CD4-positive, alpha-beta T cell (primary cell): Measurements from ENCODE around the gene DPP8. TPM values are rescaled to one million over a fixed set of nuclear protein-coding genes. Genes with fewer than 3 reads are reported as not detected.

Experiments
- ATAC-seq: fragments of 200-7000 bp; cut with Tn5 transposase; one replicate; pipeline ENCODE4 v1.10.0; 2022; ENCODE audit warnings: mild to moderate bottlenecking; ENCODE audit not compliant: poor library complexity
- CTCF ChIA-PET: fragments of 350-600 bp; sonication (Branson Sonifier 250); formaldehyde crosslinking; loops from one replicate; lab custom pipeline; 2021; ENCODE audit warnings: antibody characterized with exemption, inconsistent platforms; lab: Charles Lee
- POLR2A ChIA-PET: fragments of 350-600 bp; sonication (Branson Sonifier 250); formaldehyde crosslinking; loops from one replicate; lab custom pipeline; 2021; ENCODE audit warnings: antibody characterized with exemption, inconsistent platforms; lab: Charles Lee
- DNase-seq, 14 experiments: peaks; one replicate each; pipeline ENCODE4 v3.0.0-alpha.2; 2013 to 2020; ENCODE audit warnings: mixed read lengths in 2 of 14
- H3K27ac ChIP-seq, 2 donors: one replicate each; pipeline versions ENCODE4 v1.5.1 to v1.7.0; 2013; ENCODE audit warnings: low read length in 2 of 2, low read depth in 1 of 2, mild to moderate bottlenecking in 1 of 2
- H3K27me3 ChIP-seq, 2 experiments: 1 replicate in 1 of 2; 2 replicates in 1 of 2; pipeline versions ENCODE4 v1.6.1 to v1.7.0; 2013; ENCODE audit warnings: low read length in 2 of 2, control low read depth in 1 of 2, mild to moderate bottlenecking in 1 of 2, moderate library complexity in 1 of 2; ENCODE audit not compliant: insufficient read depth in 2 of 2, control insufficient read depth in 1 of 2
- H3K36me3 ChIP-seq: one replicate; pipeline ENCODE4 v1.6.1; 2013; ENCODE audit warnings: low read length, control low read depth; ENCODE audit not compliant: insufficient read depth
- H3K4me1 ChIP-seq: one replicate; pipeline ENCODE4 v1.6.1; 2013; ENCODE audit warnings: low read length, control low read depth; ENCODE audit not compliant: insufficient read depth
- H3K4me3 ChIP-seq: one replicate; pipeline ENCODE4 v1.5.1; 2013; ENCODE audit warnings: mild to moderate bottlenecking, low read length, moderate library complexity
- H3K9me3 ChIP-seq, 2 experiments: 1 replicate in 1 of 2; 2 replicates in 1 of 2; pipeline versions ENCODE4 v1.6.1 to v1.7.0; 2013; ENCODE audit warnings: low read length in 2 of 2, mild to moderate bottlenecking in 2 of 2, control low read depth in 1 of 2, moderate library complexity in 1 of 2; ENCODE audit not compliant: control insufficient read depth in 1 of 2, insufficient read depth in 1 of 2
- H3K27ac Mint-ChIP-seq: one replicate; pipeline ENCODE4 v1.8.0; 2020; ENCODE audit warnings: mixed read lengths
- H3K27me3 Mint-ChIP-seq: one replicate; pipeline ENCODE4 v1.8.0; 2021; ENCODE audit warnings: mixed read lengths
- H3K36me3 Mint-ChIP-seq: one replicate; pipeline ENCODE4 v1.8.0; 2021; ENCODE audit warnings: low read depth, mixed read lengths
- H3K4me1 Mint-ChIP-seq: one replicate; pipeline ENCODE4 v1.8.0; 2021; ENCODE audit warnings: low read depth, mixed read lengths
- H3K4me3 Mint-ChIP-seq: one replicate; pipeline ENCODE4 v1.8.0; 2020; ENCODE audit warnings: mild to moderate bottlenecking, mixed read lengths
- H3K9me3 Mint-ChIP-seq: one replicate; pipeline ENCODE4 v1.8.0; 2020; ENCODE audit warnings: mixed read lengths
- intact Hi-C, 2 experiments: fragments of 100-400 bp; cut with DNase I in 1 of 2; cut with micrococcal nuclease in 1 of 2; formaldehyde crosslinking; loops; one replicate each; pipeline versions ENCODE4 v1.15.1 to v1.9.0; 2023 to 2025; cut with DNase I, micrococcal nuclease
- total RNA-seq, 174 experiments: library from RNA in 2 of 174; stranded (reverse) in 2 of 174; gene quantifications; one replicate each; pipeline ENCODE4 v1.2.3 and lab custom pipeline; 2021 to 2026
- TF ChIP-seq, protein P1 (sequence below): fragments of 200-600 bp; IDR thresholded peaks from one replicate; pipeline ENCODE4 v1.8.0; 2022; ENCODE audit warnings: antibody characterized with exemption, mild to moderate bottlenecking

DPP8 gene
- total RNA-seq, 2 experiments from 2014 or later = 41.2 to 45.4 TPM

DNA sequence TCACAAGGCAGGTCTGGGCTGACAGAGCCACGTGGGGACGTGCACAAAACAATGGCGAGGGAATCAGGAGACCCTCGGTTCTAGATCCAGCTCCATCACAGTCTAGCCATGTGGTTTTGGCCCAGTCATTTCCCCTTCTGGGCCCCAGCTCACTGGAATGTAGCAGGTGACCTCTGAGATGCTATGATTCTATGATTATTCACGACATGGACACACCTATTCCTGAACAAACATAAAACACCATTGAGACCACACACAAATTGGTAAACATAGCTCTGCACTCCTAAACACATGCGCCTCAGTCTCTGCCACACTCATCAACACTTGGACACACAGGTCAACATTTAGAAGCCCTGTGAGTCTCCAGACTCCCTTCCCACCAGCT lies 103.7 kb downstream of the DPP8 start:
- intact Hi-C loops = no loop called here
- ChIA-PET CTCF (no interaction called here), POLR2A (no interaction called here)
- Mint-ChIP-seq H3K27ac (no peak overlapping the region), H3K27me3 (peaks cover 38% of the 10 kb centered on the region), H3K4me1 (no peaks in the 10 kb centered on the region), H3K4me3 (no peak overlapping the region), H3K9me3 (no peaks in the 10 kb centered on the region), H3K36me3 (no peaks in the 10 kb centered on the region)
- H3K27me3 ChIP-seq = peaks cover 9 to 16% of the 10 kb centered on the region in 2 experiments
- TF ChIP-seq, protein P1, sequence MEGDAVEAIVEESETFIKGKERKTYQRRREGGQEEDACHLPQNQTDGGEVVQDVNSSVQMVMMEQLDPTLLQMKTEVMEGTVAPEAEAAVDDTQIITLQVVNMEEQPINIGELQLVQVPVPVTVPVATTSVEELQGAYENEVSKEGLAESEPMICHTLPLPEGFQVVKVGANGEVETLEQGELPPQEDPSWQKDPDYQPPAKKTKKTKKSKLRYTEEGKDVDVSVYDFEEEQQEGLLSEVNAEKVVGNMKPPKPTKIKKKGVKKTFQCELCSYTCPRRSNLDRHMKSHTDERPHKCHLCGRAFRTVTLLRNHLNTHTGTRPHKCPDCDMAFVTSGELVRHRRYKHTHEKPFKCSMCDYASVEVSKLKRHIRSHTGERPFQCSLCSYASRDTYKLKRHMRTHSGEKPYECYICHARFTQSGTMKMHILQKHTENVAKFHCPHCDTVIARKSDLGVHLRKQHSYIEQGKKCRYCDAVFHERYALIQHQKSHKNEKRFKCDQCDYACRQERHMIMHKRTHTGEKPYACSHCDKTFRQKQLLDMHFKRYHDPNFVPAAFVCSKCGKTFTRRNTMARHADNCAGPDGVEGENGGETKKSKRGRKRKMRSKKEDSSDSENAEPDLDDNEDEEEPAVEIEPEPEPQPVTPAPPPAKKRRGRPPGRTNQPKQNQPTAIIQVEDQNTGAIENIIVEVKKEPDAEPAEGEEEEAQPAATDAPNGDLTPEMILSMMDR = no peak
- H3K36me3 ChIP-seq = no peaks in the 10 kb centered on the region
- no peaks in the 10 kb centered on the region for H3K4me1 ChIP-seq
- ATAC-seq (no peak), DNase-seq (no peak)
- no peak overlapping the region for H3K4me3 ChIP-seq
- no peaks in the 10 kb centered on the region for H3K9me3 ChIP-seq
- H3K27ac ChIP-seq = no peak overlapping the region

DNA sequence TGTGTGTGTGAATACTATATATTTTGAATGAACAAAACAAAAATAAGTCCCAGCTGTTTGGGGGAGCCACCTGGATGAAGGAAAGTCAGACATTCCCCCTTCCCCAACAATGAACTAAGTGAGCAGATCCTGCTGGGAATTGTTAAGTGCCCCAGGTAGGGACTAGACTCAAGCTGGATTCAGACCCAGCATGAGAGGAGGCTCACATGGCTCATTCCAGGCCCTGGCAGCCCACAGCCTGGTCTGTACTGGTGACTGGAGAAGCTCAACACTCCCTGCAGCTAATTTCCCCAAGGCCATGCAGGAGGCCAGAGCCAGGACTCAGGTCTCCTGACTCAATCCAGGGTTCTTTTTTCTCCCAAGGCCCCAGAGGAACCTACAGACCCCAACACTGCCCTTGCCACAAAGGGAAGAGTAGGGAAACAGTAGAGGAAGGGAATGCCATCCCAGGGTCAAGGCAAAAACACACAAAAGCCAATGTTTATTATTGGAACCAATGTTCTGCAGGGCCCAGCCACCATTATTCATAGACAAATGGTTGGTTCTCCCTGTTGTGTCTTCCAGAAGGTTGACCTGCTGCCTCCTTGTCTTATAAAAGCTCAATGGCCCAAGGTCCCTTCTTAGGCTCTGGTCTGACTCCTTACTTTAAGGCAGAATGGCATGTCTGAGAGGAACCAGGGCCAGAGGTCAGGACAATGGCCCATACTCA lies 104.3 kb downstream of the DPP8 start:
- no peak overlapping the region for H3K4me3 Mint-ChIP-seq
- TF ChIP-seq, protein P1 = no peak
- no peaks in the 10 kb centered on the region for H3K9me3 Mint-ChIP-seq
- Histone ChIP-seq H3K4me3 (no peak overlapping the region), H3K27ac (no peak overlapping the region), H3K4me1 (no peaks in the 10 kb centered on the region), H3K27me3 (peaks cover 4 to 11% of the 10 kb centered on the region in 2 experiments), H3K36me3 (no peaks in the 10 kb centered on the region), H3K9me3 (no peaks in the 10 kb centered on the region)
- H3K4me1 Mint-ChIP-seq = no peaks in the 10 kb centered on the region
- H3K27me3 Mint-ChIP-seq = peaks cover 33% of the 10 kb centered on the region
- H3K27ac Mint-ChIP-seq = no peak overlapping the region
- ChIA-PET CTCF (no interaction called here), POLR2A (no interaction called here)
- DNase-seq (no peak), ATAC-seq (no peak)
- intact Hi-C loops = no loop called here
- H3K36me3 Mint-ChIP-seq = no peaks in the 10 kb centered on the region

DNA sequence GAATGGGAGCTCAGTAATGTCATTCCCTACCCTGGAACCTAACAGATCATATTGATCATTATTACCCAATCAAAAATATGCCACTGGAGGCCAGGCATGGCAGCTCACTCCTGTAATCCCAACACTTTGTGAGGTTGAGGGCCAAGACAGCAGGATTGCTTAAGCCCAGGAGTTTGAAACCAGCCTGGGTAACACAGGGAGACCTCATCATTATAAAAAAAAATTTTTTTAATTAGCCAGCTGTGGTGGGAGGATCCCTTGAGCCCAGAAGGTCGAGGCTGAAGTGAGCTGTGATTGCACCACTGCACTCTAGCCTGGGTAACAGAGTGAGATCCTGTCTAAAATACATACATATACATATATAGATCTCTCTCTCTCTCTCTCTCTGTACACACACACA lies 104.9 kb downstream of the DPP8 start:
- no peaks in the 10 kb centered on the region for H3K4me1 ChIP-seq
- ATAC-seq (no peak), DNase-seq (no peak)
- Mint-ChIP-seq H3K4me1 (no peaks in the 10 kb centered on the region), H3K36me3 (no peaks in the 10 kb centered on the region), H3K9me3 (no peaks in the 10 kb centered on the region), H3K27me3 (peaks cover 26% of the 10 kb centered on the region), H3K27ac (no peak overlapping the region), H3K4me3 (no peak overlapping the region)
- intact Hi-C loops = no loop called here
- no peak overlapping the region for H3K4me3 ChIP-seq
- ChIA-PET CTCF (no interaction called here), POLR2A (no interaction called here)
- no peaks in the 10 kb centered on the region for H3K36me3 ChIP-seq
- TF ChIP-seq, protein P1 = no peak
- no peak overlapping the region for H3K27ac ChIP-seq
- peaks cover 4 to 10% of the 10 kb centered on the region in 2 experiments for H3K27me3 ChIP-seq
- H3K9me3 ChIP-seq = no peaks in the 10 kb centered on the region
